HepG2 (cell line): Measurements from ENCODE around the gene ADAMTS13. TPM values are rescaled to one million over a fixed set of nuclear protein-coding genes. Genes with fewer than 3 reads are reported as not detected.

Experiments
- ARID2 ChIP-seq: sonication (generic); formaldehyde crosslinking; IDR thresholded peaks from 2 replicates; pipeline ENCODE4 v1.8.1; 2022; ENCODE audit warnings: mild to moderate bottlenecking, missing genetic modification reagents, borderline replicate concordance
- ESRRA ChIP-seq: sonication (generic); formaldehyde crosslinking; IDR thresholded peaks from 2 replicates; pipeline ENCODE4 v1.5.1; 2020; ENCODE audit warnings: mild to moderate bottlenecking, low read depth, missing genetic modification reagents
- NRL ChIP-seq: sonication (generic); formaldehyde crosslinking; IDR thresholded peaks from 2 replicates; pipeline ENCODE4 v1.5.0; 2020; ENCODE audit warnings: missing genetic modification reagents, mild to moderate bottlenecking, moderate library complexity, borderline replicate concordance
- SPEN ChIP-seq: sonication (generic); formaldehyde crosslinking; IDR thresholded peaks from 2 replicates; pipeline ENCODE4 v1.5.1; 2020; ENCODE audit warnings: low read depth, mild to moderate bottlenecking, missing genetic modification reagents
- SRSF4 ChIP-seq: fragments of 200-400 bp; formaldehyde crosslinking; IDR thresholded peaks from one replicate; pipeline ENCODE4 v1.6.1; 2018; ENCODE audit warnings: mild to moderate bottlenecking, low read depth, low read length, moderate library complexity; ENCODE audit not compliant: poor library complexity, severe bottlenecking
- SRSF9 ChIP-seq: fragments of 200-400 bp; formaldehyde crosslinking; IDR thresholded peaks from 2 replicates; pipeline ENCODE4 v1.6.1; 2018; ENCODE audit warnings: borderline replicate concordance, mild to moderate bottlenecking, low read depth, low read length; ENCODE audit not compliant: insufficient read depth, poor library complexity, severe bottlenecking
- TEAD2 ChIP-seq: sonication (generic); formaldehyde crosslinking; IDR thresholded peaks from 2 replicates; pipeline ENCODE4 v1.9.0; 2021; ENCODE audit warnings: missing genetic modification reagents
- TGIF2 ChIP-seq: IDR thresholded peaks from 2 replicates; pipeline ENCODE4 v1.6.1; 2016; ENCODE audit warnings: control low read depth, missing compliant biosample characterization
- TRIM24 ChIP-seq: sonication (generic); formaldehyde crosslinking; IDR thresholded peaks from 2 replicates; pipeline ENCODE4 v1.8.0; 2022; ENCODE audit warnings: mild to moderate bottlenecking, missing genetic modification reagents
- ZC3H13 ChIP-seq: sonication (generic); formaldehyde crosslinking; IDR thresholded peaks from 2 replicates; pipeline ENCODE4 v1.8.1; 2023; ENCODE audit warnings: mild to moderate bottlenecking, missing genetic modification reagents, moderate library complexity
- ZGPAT ChIP-seq: IDR thresholded peaks from 2 replicates; pipeline ENCODE4 v1.6.1; 2016; ENCODE audit warnings: mild to moderate bottlenecking
- ZNF770 ChIP-seq: sonication (generic); formaldehyde crosslinking; IDR thresholded peaks from 2 replicates; pipeline ENCODE4 v1.5.0; 2020; ENCODE audit warnings: mild to moderate bottlenecking, missing genetic modification reagents
- ZNF775 ChIP-seq: sonication (generic); formaldehyde crosslinking; IDR thresholded peaks from 2 replicates; pipeline ENCODE4 v1.4.0; 2020; ENCODE audit warnings: missing genetic modification reagents, mild to moderate bottlenecking, moderate library complexity, borderline replicate concordance
- ZXDC ChIP-seq: sonication (generic); formaldehyde crosslinking; IDR thresholded peaks from 2 replicates; pipeline ENCODE4 v1.5.0; 2020; ENCODE audit warnings: mild to moderate bottlenecking, missing genetic modification reagents
- polyA plus RNA-seq, 8 experiments: library from polyadenylated mRNA; depleted of rRNA in 3 of 8; stranded (reverse) in 7 of 8; unstranded in 1 of 8; fragments of >200 nt; fragmentation: Illumina TruSeq in 4 of 8; extraction: Trizol in 4 of 8; gene quantifications; 2 replicates each; pipeline versions ENCODE4 v1.2.1 to v1.2.3, GENCODE V29; 2011 to 2016; ENCODE audit warnings: low read depth in 4 of 8, missing spikeins in 1 of 8, mixed read lengths in 1 of 8; ENCODE audit not compliant: insufficient read depth in 1 of 8
- total RNA-seq, 5 experiments: library from RNA; depleted of rRNA; stranded (reverse); fragments of >200 nt; fragmentation: Illumina TruSeq; extraction: Trizol; gene quantifications; 2 replicates each; pipeline ENCODE4 v1.2.3, GENCODE V29; 2016; ENCODE audit warnings: low read depth in 1 of 5
- TF ChIP-seq, protein P1 (sequence below): IDR thresholded peaks from 2 replicates; pipeline ENCODE4 v1.6.1; 2018; ENCODE audit warnings: missing genetic modification reagents, mild to moderate bottlenecking, missing compliant biosample characterization
- TF ChIP-seq, protein P2 (sequence below): sonication (generic); formaldehyde crosslinking; IDR thresholded peaks from 2 replicates; pipeline ENCODE4 v1.5.0; 2020; ENCODE audit warnings: missing genetic modification reagents

Gene ADAMTS13
- total and polyA plus RNA-seq, 2 of the 13 experiments (the other 11 are each of a cell fraction or from before 2014, with no cell fraction given), result 0.91 to 4.5 TPM

DNA sequence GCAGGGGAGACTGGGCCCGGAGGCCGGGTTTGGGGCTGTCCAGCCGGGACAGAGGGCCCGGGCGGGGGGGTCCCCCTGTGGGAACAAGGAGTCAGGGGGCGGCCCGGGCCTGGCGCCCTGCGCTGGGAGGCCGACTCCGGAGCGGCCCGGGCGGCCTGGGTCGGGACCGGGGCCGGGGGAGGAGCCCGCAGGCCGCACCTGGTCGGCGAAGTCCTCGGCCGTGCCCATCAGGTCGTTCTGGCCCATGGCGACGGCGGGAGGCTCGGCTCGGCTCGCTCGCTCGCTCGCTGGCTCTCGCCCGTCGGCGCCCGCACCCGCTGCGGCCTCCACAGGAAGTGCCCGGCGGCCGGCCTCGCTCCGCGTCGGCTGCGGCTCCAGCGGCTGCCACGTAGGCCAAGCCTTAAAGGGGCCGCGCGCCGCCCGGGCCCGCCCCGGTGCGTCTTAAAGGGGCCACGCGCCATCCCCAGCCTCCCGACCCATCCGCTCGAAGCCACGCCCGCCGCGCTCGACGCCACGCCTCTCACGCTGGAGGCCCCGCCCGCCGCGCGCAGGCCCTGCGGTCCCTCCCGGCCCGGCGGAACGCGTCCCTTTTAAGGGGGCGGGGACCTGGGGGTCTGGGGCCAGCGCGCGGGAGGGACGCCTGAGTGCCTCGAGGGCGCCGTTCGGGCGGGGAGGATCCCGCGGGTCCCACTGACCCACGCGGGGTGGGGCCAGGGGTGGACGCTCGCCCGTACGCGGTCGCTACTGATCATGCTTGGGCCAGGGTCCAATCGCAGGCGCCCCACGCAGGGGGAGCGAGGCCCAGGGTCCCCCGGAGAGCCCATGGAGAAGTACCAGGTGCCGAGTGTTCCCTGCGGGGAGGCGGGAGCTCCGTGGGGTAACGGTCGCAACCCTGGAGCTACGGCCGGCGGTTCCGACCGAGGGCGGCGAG lies 46.2 kb upstream of the ADAMTS13 start, which contains the start of the genes STKLD1 and SURF4 (continued):
- TF ChIP-seq, protein P1, sequence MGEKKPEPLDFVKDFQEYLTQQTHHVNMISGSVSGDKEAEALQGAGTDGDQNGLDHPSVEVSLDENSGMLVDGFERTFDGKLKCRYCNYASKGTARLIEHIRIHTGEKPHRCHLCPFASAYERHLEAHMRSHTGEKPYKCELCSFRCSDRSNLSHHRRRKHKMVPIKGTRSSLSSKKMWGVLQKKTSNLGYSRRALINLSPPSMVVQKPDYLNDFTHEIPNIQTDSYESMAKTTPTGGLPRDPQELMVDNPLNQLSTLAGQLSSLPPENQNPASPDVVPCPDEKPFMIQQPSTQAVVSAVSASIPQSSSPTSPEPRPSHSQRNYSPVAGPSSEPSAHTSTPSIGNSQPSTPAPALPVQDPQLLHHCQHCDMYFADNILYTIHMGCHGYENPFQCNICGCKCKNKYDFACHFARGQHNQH (CRISPR knock-in tag), result peak; percentile 86; the same call in 1 of the 2 replicates
- TF ChIP-seq TGIF2 (CRISPR knock-in tag), result 0 out of 2 replicates have a peak, but pooled peaks have one; percentile 18
- TF ChIP-seq, protein P2, sequence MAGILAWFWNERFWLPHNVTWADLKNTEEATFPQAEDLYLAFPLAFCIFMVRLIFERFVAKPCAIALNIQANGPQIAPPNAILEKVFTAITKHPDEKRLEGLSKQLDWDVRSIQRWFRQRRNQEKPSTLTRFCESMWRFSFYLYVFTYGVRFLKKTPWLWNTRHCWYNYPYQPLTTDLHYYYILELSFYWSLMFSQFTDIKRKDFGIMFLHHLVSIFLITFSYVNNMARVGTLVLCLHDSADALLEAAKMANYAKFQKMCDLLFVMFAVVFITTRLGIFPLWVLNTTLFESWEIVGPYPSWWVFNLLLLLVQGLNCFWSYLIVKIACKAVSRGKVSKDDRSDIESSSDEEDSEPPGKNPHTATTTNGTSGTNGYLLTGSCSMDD (CRISPR knock-in tag), result no peak
- 0 out of 2 replicates have a peak, but pooled peaks have one; percentile 22 for TF ChIP-seq ESRRA (CRISPR knock-in tag)
- no peak for TF ChIP-seq SRSF9
- TF ChIP-seq TEAD2 (CRISPR knock-in tag), result 0 out of 2 replicates have a peak, but pooled peaks have one; percentile 10
- peak; percentile 63; the same call in 1 of the 2 replicates for TF ChIP-seq ZC3H13 (CRISPR knock-in tag)
- no peak for TF ChIP-seq SRSF4
- TF ChIP-seq ZGPAT (CRISPR knock-in tag), result peak; percentile 78; the same call in 1 of the 2 replicates
- TF ChIP-seq ARID2 (CRISPR knock-in tag), result no peak
- TF ChIP-seq ZNF775 (CRISPR knock-in tag), result 0 out of 2 replicates have a peak, but pooled peaks have one; percentile 44
- no peak for TF ChIP-seq TRIM24
- peak; percentile 45; the same call in 1 of the 2 replicates for TF ChIP-seq NRL (CRISPR knock-in tag)
- peak; percentile 76 for TF ChIP-seq SPEN
- TF ChIP-seq ZNF770 (CRISPR knock-in tag), result peak; percentile 98
- peak; percentile 60 for TF ChIP-seq ZXDC (CRISPR knock-in tag)
